ENCODE results near the gene OLFML3. TPM values are rescaled to one million over a fixed set of nuclear protein-coding genes. Genes with fewer than 3 reads are reported as not detected.

OLFML3 gene
- total RNA-seq, 1 experiment from 2014 or later = 7.0 TPM

- Histone ChIP-seq H3K9me2 (replicated peaks; ENCODE audit: low read length) (no peaks in the 10 kb centered on the region), H3K36me3 (ENCODE audit: low read depth, low read length) (no peaks in the 10 kb centered on the region), H3K9me3 (ENCODE audit: low read length) (no peaks in the 10 kb centered on the region), H3K9ac (ENCODE audit: low read length) (no peak overlapping the region), H3K79me2 (ENCODE audit: low read length) (no peaks in the 10 kb centered on the region), H3F3A (ENCODE audit: low read length, unreplicated experiment) (no peaks in the 10 kb centered on the region), H3K27ac (ENCODE audit: low read length) (no peak overlapping the region), H4K20me1 (ENCODE audit: low read length) (no peaks in the 10 kb centered on the region), H3K4me2 (ENCODE audit: low read length) (no peak overlapping the region), H3K4me1 (ENCODE audit: insufficient read depth, low read length) (peaks cover 14% of the 10 kb centered on the region), H2AFZ (ENCODE audit: low read length) (no peak overlapping the region), H3K4me3 (ENCODE audit: low read length) (no peak overlapping the region), H3K27me3 (ENCODE audit: low read length) (no peaks in the 10 kb centered on the region)
- DNase-seq (no peak), ATAC-seq (no peak)
- no TSS peak for BruUV-seq (replicated peaks)
- intact Hi-C loops (cut with micrococcal nuclease) = no loop called here
- CTCF ChIA-PET = no interaction called here
- no peak for TF ChIP-seq EZH2phosphoT487 (IDR thresholded peaks at IDR 0.05; ENCODE audit: borderline replicate concordance, low read length)
- no peak for TF ChIP-seq CTCF (conservative IDR thresholded peaks at IDR 0.05; ENCODE audit: low read depth, low read length)
- no peak for TF ChIP-seq EZH2 (IDR thresholded peaks at IDR 0.05; ENCODE audit: low read length, unreplicated experiment)
- POLR2A ChIA-PET (ENCODE audit: unreplicated experiment) = no interaction called here
Observed at GRCh38 chr1:113983826-113984225, 4.6 kb downstream of the OLFML3 start.

- ATAC-seq (no peak), DNase-seq (no peak)
- Histone ChIP-seq H3K4me1 (ENCODE audit: insufficient read depth, low read length) (peaks cover 5% of the 10 kb centered on the region; the same call in 1 of the 2 replicates), H4K20me1 (ENCODE audit: low read length) (no peaks in the 10 kb centered on the region), H3K4me2 (ENCODE audit: low read length) (no peak overlapping the region), H3F3A (ENCODE audit: low read length, unreplicated experiment) (no peaks in the 10 kb centered on the region), H3K9ac (ENCODE audit: low read length) (no peak overlapping the region), H3K79me2 (ENCODE audit: low read length) (no peaks in the 10 kb centered on the region), H3K9me3 (ENCODE audit: low read length) (no peaks in the 10 kb centered on the region), H2AFZ (ENCODE audit: low read length) (no peak overlapping the region), H3K27ac (ENCODE audit: low read length) (no peak overlapping the region), H3K4me3 (ENCODE audit: low read length) (no peak overlapping the region), H3K27me3 (ENCODE audit: low read length) (no peaks in the 10 kb centered on the region), H3K36me3 (ENCODE audit: low read depth, low read length) (no peaks in the 10 kb centered on the region), H3K9me2 (replicated peaks; ENCODE audit: low read length) (no peaks in the 10 kb centered on the region)
- ChIA-PET CTCF (interaction anchor here (0.6 to 0.8 kb wide), 2 partner anchors 110 to 298 kb away, joined by 3 read pairs; no protein-coding TSS in a partner anchor), POLR2A (ENCODE audit: unreplicated experiment) (no interaction called here)
- TF ChIP-seq EZH2 (IDR thresholded peaks at IDR 0.05; ENCODE audit: low read length, unreplicated experiment) = no peak
- TF ChIP-seq EZH2phosphoT487 (IDR thresholded peaks at IDR 0.05; ENCODE audit: borderline replicate concordance, low read length) = no peak
- TF ChIP-seq CTCF (conservative IDR thresholded peaks at IDR 0.05; ENCODE audit: low read depth, low read length) = no peak
- no TSS peak for BruUV-seq (replicated peaks)
- intact Hi-C loops (cut with micrococcal nuclease) = no loop called here
Observed at GRCh38 chr1:113984710-113985109, 5.4 kb downstream of the OLFML3 start.

- no peak overlapping the region for H3K9ac ChIP-seq (ENCODE audit: low read length)
- intact Hi-C loops (cut with micrococcal nuclease) = no loop called here
- POLR2A ChIA-PET (ENCODE audit: unreplicated experiment) = no interaction called here
- H3K36me3 ChIP-seq (ENCODE audit: low read depth, low read length) = no peaks in the 10 kb centered on the region
- H3K9me3 ChIP-seq (ENCODE audit: low read length) = no peaks in the 10 kb centered on the region
- CTCF ChIA-PET = no interaction called here
- no peak for TF ChIP-seq EZH2phosphoT487 (IDR thresholded peaks at IDR 0.05; ENCODE audit: borderline replicate concordance, low read length)
- no peak for TF ChIP-seq EZH2 (IDR thresholded peaks at IDR 0.05; ENCODE audit: low read length, unreplicated experiment)
- TF ChIP-seq CTCF (conservative IDR thresholded peaks at IDR 0.05; ENCODE audit: low read depth, low read length) = no peak
- no peak overlapping the region for H3K4me3 ChIP-seq (ENCODE audit: low read length)
- DNase-seq (no peak), ATAC-seq (no peak)
- no peak overlapping the region for H2AFZ ChIP-seq (ENCODE audit: low read length)
- no peaks in the 10 kb centered on the region for H3K27me3 ChIP-seq (ENCODE audit: low read length)
- no peak overlapping the region for H3K27ac ChIP-seq (ENCODE audit: low read length)
- no peaks in the 10 kb centered on the region for H3K9me2 ChIP-seq (replicated peaks; ENCODE audit: low read length)
- H3F3A ChIP-seq (ENCODE audit: low read length, unreplicated experiment) = no peaks in the 10 kb centered on the region
- no peak overlapping the region for H3K4me2 ChIP-seq (ENCODE audit: low read length)
- no TSS peak for BruUV-seq (replicated peaks)
- H3K4me1 ChIP-seq (ENCODE audit: insufficient read depth, low read length) = no peaks in the 10 kb centered on the region
- H4K20me1 ChIP-seq (ENCODE audit: low read length) = no peaks in the 10 kb centered on the region
- H3K79me2 ChIP-seq (ENCODE audit: low read length) = no peaks in the 10 kb centered on the region
Observed at GRCh38 chr1:113986802-113987201, 7.5 kb downstream of the OLFML3 start.

Measured in PC-3 (cell line).